Measurements from ENCODE around the gene FBXO28. TPM values are rescaled to one million over a fixed set of nuclear protein-coding genes. Genes with fewer than 3 reads are reported as not detected.
A peak's percentile ranks its signal among the peaks of the same experiment; 100 is the strongest.

FBXO28 gene
- total RNA-seq, 1 donor from 2014 or later: 32.6 TPM

DNA sequence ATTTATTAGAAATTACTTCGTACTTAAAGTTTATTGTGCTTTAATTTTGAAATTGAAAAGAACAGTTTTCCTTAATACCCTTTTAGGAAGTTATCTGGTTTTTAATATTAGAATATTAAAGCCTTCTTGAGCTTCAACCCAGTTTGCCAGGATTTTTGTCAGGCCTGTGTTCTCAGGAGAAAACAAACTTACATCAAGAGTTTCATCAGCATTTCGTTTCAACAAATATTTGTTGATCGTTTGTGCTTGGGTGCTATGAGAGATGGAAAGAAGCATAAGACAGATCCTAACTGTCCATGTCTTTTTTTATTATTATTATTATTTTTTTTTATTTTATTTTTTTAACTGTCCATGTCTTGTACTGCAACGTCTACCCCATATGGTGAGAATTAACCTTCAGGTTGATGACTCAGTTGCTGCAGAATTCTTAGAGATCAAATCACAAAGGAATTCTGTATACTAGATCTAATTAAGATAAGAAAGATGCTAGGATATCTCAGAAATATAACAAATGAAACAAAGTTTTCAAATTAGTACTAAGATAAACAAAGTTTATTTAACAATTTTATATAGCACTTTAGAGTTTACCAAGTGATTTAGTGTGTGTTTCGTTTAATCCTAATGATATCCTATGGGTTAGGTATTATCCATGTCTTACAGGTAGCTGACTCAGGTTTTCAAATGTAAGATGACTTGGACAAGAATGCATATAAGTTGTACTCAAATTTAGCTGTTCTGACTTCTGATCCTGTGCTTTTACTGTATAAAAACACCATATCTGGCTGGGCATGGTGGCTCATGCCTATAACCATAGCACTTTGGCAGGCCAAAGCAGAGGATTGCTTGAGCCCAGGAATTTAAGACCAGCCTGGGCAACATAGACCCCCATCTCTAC lies 14.3 kb downstream of the FBXO28 start:
- Histone ChIP-seq H3K4me2 (ENCODE audit: low read length) (peak overlapping the region; percentile 41), H3K27ac (ENCODE audit: low read depth, low read length) (peak overlapping the region; percentile 48), H4K20me1 (ENCODE audit: insufficient read depth, low read length) (peaks cover 53% of the 10 kb centered on the region), H3K9me3 (ENCODE audit: insufficient read depth, low read depth, low read length) (no peaks in the 10 kb centered on the region), H3K4me1 (ENCODE audit: insufficient read depth, low read length) (peaks cover 15% of the 10 kb centered on the region), H3K4me3 (ENCODE audit: insufficient read depth, low read depth, low read length) (no peak overlapping the region), H3K9ac (ENCODE audit: low read length) (no peak overlapping the region), H3K79me2 (ENCODE audit: insufficient read depth, low read length) (peaks cover 68% of the 10 kb centered on the region), H3K27me3 (ENCODE audit: insufficient read depth, low read length) (no peaks in the 10 kb centered on the region), H2AFZ (ENCODE audit: low read depth, low read length) (no peak overlapping the region), H3K36me3 (ENCODE audit: insufficient read depth, low read length) (peaks cover 20% of the 10 kb centered on the region)
- Mint-ChIP-seq H3K4me3 (ENCODE audit: unreplicated experiment) (peak overlapping the region; percentile 45), H3K36me3 (ENCODE audit: low read depth, unreplicated experiment) (peaks cover 26% of the 10 kb centered on the region), H3K4me1 (ENCODE audit: low read depth, unreplicated experiment) (peaks cover 11% of the 10 kb centered on the region), H3K9me3 (ENCODE audit: unreplicated experiment) (no peaks in the 10 kb centered on the region), H3K27me3 (ENCODE audit: low read depth, unreplicated experiment) (no peaks in the 10 kb centered on the region), H3K27ac (ENCODE audit: unreplicated experiment) (peak overlapping the region; percentile 69)
- TF ChIP-seq EZH2 (IDR thresholded peaks at IDR 0.05; ENCODE audit: insufficient read depth, low read length): no peak
- TF ChIP-seq, protein P1, sequence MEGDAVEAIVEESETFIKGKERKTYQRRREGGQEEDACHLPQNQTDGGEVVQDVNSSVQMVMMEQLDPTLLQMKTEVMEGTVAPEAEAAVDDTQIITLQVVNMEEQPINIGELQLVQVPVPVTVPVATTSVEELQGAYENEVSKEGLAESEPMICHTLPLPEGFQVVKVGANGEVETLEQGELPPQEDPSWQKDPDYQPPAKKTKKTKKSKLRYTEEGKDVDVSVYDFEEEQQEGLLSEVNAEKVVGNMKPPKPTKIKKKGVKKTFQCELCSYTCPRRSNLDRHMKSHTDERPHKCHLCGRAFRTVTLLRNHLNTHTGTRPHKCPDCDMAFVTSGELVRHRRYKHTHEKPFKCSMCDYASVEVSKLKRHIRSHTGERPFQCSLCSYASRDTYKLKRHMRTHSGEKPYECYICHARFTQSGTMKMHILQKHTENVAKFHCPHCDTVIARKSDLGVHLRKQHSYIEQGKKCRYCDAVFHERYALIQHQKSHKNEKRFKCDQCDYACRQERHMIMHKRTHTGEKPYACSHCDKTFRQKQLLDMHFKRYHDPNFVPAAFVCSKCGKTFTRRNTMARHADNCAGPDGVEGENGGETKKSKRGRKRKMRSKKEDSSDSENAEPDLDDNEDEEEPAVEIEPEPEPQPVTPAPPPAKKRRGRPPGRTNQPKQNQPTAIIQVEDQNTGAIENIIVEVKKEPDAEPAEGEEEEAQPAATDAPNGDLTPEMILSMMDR (IDR thresholded peaks at IDR 0.05; ENCODE audit: insufficient read depth, low read depth, low read length): no peak
- FAIRE-seq (no peak), DNase-seq (ENCODE audit: low read depth) (peak; percentile 53)

DNA sequence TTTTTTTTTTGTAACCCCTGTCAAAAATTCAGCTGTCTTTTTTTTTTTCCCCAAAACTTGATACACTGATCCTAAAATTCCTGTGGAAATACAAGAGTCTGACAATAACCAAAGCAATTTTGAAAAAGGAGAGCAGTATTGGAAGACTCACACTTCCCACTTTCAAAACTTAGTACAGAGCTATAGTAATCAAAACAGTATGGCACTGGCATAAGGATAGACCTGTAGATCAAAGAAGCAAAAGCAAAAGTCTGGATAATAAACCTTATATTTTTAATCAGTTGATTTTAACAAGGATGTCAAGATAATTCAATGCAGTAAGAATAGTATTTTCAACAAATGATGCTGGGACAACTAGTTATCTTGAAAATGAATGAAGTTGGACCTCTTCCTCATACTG lies 17.3 kb downstream of the FBXO28 start:
- Histone ChIP-seq H3K4me2 (ENCODE audit: low read length) (no peak overlapping the region), H3K27ac (ENCODE audit: low read depth, low read length) (no peak overlapping the region), H3K27me3 (ENCODE audit: insufficient read depth, low read length) (no peaks in the 10 kb centered on the region), H3K9ac (ENCODE audit: low read length) (no peak overlapping the region), H4K20me1 (ENCODE audit: insufficient read depth, low read length) (peaks cover 32% of the 10 kb centered on the region), H3K4me1 (ENCODE audit: insufficient read depth, low read length) (peaks cover 15% of the 10 kb centered on the region), H3K79me2 (ENCODE audit: insufficient read depth, low read length) (peaks cover 37% of the 10 kb centered on the region), H3K36me3 (ENCODE audit: insufficient read depth, low read length) (peaks cover 25% of the 10 kb centered on the region), H2AFZ (ENCODE audit: low read depth, low read length) (no peak overlapping the region), H3K4me3 (ENCODE audit: insufficient read depth, low read depth, low read length) (no peak overlapping the region), H3K9me3 (ENCODE audit: insufficient read depth, low read depth, low read length) (no peaks in the 10 kb centered on the region)
- FAIRE-seq (no peak), DNase-seq (ENCODE audit: low read depth) (no peak)
- no peak for TF ChIP-seq EZH2 (IDR thresholded peaks at IDR 0.05; ENCODE audit: insufficient read depth, low read length)
- TF ChIP-seq, protein P1 (IDR thresholded peaks at IDR 0.05; ENCODE audit: insufficient read depth, low read depth, low read length): no peak
- no peak overlapping the region for H3K27ac Mint-ChIP-seq (ENCODE audit: unreplicated experiment)
- H3K9me3 Mint-ChIP-seq (ENCODE audit: unreplicated experiment): no peaks in the 10 kb centered on the region
- no peak overlapping the region for H3K4me3 Mint-ChIP-seq (ENCODE audit: unreplicated experiment)
- H3K36me3 Mint-ChIP-seq (ENCODE audit: low read depth, unreplicated experiment): peaks cover 26% of the 10 kb centered on the region
- no peaks in the 10 kb centered on the region for H3K27me3 Mint-ChIP-seq (ENCODE audit: low read depth, unreplicated experiment)
- peaks cover 11% of the 10 kb centered on the region for H3K4me1 Mint-ChIP-seq (ENCODE audit: low read depth, unreplicated experiment)

DNA sequence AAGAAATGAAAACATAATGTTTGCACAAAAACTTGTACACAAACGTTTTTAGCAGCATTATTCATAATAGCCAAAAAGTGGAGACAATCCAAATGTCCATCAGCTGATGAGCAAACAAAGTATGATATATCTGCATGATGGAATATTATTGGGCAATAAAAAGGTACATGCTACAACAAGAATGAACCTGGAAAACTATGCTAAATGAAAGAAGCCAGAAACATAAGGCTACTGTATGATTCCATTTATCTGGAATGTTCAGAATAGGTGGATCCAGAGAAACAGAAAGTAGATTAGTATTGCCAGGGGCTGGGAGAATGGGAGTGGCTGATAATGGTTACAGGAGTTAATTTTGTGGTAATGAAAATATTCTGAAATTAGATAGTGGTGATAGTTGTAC lies 19.0 kb downstream of the FBXO28 start:
- Mint-ChIP-seq H3K36me3 (ENCODE audit: low read depth, unreplicated experiment) (peaks cover 26% of the 10 kb centered on the region), H3K4me1 (ENCODE audit: low read depth, unreplicated experiment) (peaks cover 9% of the 10 kb centered on the region), H3K27me3 (ENCODE audit: low read depth, unreplicated experiment) (no peaks in the 10 kb centered on the region), H3K4me3 (ENCODE audit: unreplicated experiment) (no peak overlapping the region), H3K27ac (ENCODE audit: unreplicated experiment) (no peak overlapping the region), H3K9me3 (ENCODE audit: unreplicated experiment) (no peaks in the 10 kb centered on the region)
- Histone ChIP-seq H3K4me3 (ENCODE audit: insufficient read depth, low read depth, low read length) (no peak overlapping the region), H3K4me2 (ENCODE audit: low read length) (no peak overlapping the region), H3K9me3 (ENCODE audit: insufficient read depth, low read depth, low read length) (no peaks in the 10 kb centered on the region), H3K9ac (ENCODE audit: low read length) (no peak overlapping the region), H3K27ac (ENCODE audit: low read depth, low read length) (no peak overlapping the region), H3K27me3 (ENCODE audit: insufficient read depth, low read length) (no peaks in the 10 kb centered on the region), H2AFZ (ENCODE audit: low read depth, low read length) (no peak overlapping the region), H3K4me1 (ENCODE audit: insufficient read depth, low read length) (peaks cover 9% of the 10 kb centered on the region), H3K79me2 (ENCODE audit: insufficient read depth, low read length) (peaks cover 21% of the 10 kb centered on the region), H4K20me1 (ENCODE audit: insufficient read depth, low read length) (peaks cover 18% of the 10 kb centered on the region), H3K36me3 (ENCODE audit: insufficient read depth, low read length) (peaks cover 25% of the 10 kb centered on the region)
- TF ChIP-seq EZH2 (IDR thresholded peaks at IDR 0.05; ENCODE audit: insufficient read depth, low read length): no peak
- TF ChIP-seq, protein P1 (IDR thresholded peaks at IDR 0.05; ENCODE audit: insufficient read depth, low read depth, low read length): no peak
- peak; percentile 47 for FAIRE-seq
- DNase-seq (ENCODE audit: low read depth): peak; percentile 39

All from astrocyte (in vitro differentiated cells and primary cell).